Glomerular visceral epithelial cell (primary cell): Measurements from ENCODE around the gene GRM1.

ENCODE experiments used
- DNase-seq: peaks from one replicate; pipeline ENCODE4 v3.0.0-alpha.2; 2016; ENCODE audit errors: extremely low spot score

Gene GRM1

DNA sequence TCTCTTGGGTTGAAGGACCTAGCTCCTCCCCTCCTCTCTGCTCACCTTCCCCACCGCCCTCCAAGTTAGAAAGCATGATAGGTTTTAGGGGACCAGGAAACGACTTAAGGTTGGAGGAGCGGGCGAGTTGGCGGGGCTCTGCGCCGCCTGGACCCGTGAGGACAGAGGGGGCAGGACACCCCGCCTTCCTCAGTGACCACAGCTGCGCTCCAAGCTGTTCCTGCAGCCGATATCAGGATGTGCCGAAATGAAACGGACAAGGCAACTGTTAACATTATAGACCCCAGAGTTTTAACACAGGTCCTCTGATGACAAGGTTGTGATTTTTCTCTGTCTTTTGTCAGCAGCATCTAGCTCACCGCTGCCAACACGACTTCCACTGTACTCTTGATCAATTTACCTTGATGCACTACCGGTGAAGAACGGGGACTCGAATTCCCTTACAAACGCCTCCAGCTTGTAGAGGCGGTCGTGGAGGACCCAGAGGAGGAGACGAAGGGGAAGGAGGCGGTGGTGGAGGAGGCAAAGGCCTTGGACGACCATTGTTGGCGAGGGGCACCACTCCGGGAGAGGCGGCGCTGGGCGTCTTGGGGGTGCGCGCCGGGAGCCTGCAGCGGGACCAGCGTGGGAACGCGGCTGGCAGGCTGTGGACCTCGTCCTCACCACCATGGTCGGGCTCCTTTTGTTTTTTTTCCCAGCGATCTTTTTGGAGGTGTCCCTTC, at the start of gene GRM1:
Gene GRM1 (plus strand): TSS at position 212 of the 722 bp plus-strand sequence. CDS start 456 bp downstream, at position 668.
- no peak for DNase-seq

DNA sequence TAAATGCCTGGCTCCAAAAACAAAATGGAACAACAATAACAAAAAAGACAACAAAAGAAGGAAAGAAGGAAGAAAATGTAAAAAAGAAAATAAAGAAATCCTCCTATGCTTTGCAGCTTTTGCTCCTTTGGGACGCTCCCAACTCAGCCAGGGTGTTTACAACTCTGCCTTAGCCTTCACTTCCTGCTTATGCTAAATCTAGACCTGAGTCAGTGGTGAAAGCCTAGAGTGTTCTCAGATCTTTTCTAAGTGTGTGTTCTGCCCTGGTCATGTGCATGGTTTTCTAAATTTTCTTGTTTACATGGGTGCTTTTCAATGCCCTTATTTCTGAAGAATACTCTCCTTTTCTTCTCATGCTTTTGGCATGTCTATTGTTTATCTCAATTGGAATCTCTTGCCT, 19.5 kb upstream of the GRM1 start:
- DNase-seq: no peak

DNA sequence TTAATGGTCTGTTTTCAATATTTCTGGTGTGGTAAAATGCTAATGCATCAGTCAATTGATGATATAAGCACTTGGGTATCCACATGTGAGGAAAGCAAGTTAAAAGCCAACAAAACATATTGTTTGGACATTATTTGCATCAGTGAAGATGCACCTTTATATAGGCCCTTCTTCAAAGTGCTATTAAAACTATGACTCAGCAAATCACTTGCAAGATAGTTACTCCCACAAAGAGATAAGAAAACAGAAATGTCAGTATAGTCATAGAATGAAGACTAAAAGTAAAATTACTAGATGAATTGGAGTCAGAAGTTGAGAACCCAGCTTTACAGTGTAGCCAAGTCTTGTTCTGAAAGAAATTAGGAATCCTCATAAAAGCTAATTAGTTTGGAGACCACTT, 14.6 kb upstream of the GRM1 start:
- DNase-seq: no peak

DNA sequence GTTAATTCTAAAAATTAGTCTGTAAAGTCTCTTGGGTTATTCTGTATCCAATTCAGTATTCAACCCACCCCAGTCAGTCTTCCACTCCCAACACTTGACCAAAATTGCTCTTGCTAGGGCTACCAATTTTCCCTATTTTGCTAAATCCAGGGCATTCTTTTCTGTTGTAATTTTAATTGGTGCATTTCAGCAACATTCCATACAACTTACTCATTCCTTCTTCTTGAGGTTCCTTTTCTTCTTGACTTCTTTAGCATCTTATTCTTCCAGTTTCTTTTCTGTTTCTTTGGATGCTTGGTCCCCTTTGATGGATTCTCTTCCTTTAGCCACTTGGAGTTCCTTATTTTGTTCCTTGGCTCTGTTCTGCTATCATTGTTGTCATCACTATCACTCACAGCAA, 11.2 kb upstream of the GRM1 start:
- no peak for DNase-seq

DNA sequence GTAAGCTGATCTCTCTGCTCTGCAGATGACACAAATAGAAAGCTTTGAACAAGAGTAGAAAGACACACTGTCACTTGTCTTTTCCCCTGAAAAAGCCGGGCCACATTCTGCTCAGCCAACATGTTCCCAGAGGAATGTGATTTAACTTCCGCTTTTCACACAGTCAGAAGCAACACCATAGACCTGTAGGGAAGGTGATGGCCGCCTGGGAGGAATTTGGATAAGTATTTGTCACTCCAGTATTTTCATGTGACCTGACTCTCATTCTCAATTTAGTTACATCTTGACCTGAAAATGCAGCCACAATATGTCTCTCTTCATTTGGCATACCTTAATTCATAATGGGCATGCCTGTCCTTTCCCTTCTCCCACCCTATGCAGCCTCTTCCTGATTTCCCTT, 2.0 kb upstream of the GRM1 start:
- no peak for DNase-seq

DNA sequence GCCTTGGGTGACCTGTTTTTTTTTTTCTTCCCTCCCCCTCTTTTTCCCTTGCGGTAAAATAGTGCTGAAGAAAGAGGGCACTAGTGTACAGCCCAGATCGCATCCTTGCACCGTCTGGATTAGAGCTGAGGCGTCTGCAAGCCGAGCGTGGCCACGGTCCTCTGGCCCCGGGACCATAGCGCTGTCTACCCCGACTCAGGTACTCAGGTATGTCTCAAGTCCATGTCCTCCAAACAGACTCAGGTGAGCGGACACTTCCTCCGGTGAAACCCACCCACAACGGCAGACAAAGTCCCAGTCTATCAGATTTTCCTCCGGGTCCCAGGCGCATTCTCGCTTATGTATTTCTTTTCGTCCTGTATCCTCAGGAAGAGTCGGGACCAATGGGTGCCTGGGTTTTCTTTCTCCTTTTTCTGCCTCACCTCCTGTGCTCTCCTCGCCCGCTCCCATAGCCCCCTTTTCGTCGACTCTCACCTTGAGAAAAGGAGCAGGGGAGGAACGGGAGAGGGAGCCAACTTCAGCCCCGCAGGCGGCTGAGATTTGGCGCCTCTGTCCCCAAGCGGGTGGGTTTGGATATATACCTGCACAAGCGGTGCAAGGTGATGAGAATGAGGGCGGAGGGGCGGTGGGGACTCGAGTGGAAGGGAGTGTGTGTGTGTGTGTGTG, 1.1 kb upstream of the GRM1 start:
- no peak for DNase-seq

DNA sequence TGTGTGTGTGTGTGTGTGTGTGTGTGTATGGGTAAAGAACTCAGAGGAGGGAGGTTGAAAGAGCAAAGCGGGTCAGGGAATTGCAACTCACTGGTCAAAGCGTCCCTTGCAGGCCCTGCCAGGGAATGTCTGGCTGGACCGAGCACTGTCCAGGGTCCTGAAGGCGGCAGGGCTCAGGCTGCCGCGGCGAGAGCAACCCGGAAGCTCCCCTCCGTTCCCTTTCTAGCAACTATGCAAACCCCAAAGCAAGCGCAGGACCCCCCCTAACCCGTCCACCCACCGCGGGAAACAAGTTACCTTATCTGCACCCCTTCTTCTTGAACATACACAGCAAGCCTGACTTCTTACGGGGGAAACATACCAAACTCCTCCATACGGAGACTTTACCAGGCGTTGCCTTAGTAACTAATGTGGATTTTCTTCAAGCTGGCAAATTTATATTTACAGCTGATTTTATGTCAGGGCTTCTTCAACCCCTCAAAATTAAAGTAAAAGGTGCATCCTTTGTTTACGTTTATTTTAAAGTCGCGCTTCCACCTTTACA, 538 bp upstream of the GRM1 start:
- DNase-seq: peak; percentile 57

DNA sequence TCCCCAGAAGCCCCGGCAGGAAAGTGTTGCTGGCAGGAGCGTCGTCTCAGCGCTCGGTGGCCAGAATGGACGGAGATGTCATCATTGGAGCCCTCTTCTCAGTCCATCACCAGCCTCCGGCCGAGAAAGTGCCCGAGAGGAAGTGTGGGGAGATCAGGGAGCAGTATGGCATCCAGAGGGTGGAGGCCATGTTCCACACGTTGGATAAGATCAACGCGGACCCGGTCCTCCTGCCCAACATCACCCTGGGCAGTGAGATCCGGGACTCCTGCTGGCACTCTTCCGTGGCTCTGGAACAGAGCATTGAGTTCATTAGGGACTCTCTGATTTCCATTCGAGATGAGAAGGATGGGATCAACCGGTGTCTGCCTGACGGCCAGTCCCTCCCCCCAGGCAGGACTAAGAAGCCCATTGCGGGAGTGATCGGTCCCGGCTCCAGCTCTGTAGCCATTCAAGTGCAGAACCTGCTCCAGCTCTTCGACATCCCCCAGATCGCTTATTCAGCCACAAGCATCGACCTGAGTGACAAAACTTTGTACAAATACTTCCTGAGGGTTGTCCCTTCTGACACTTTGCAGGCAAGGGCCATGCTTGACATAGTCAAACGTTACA, 817 bp downstream of the GRM1 start:
- no peak for DNase-seq

DNA sequence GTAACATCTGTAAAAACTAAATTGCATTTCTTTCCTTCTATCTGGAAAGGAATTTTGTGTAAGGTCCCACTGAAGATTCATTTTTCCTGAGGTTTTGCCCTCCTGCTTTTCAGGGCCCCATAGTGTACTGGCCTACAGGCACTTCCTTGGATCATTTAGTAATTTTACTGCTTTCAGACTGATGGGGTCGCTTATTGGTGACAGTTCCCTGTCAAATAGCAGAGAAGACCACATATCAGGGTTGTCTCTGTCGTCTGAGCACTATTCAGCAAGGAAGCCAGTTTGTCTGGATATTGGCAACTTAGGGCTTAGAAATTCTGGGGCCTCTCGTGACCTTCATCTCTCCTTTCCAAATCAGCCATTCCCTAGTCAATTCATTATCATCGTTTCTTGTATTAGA, 3.5 kb downstream of the GRM1 start:
- DNase-seq: no peak

DNA sequence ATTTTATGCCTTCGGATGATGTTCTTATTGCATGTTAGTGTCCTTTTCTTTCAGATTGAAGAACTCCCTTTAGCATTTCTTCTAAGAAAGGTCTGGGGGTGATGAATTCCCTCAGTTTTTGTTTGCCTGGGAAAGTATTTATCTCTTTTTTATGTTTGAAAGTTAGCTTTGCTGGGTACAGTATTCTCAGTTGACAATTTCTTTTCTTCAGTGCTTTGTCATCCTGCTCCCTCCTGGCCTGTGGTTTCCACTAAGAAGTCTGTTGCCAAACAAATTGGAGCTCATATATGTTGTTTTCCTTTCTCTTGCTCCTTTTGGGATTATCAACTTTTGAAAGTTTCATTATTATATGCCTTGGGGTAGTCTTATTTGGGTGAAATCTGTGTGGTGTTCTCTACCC, 11.5 kb downstream of the GRM1 start:
- no peak for DNase-seq

DNA sequence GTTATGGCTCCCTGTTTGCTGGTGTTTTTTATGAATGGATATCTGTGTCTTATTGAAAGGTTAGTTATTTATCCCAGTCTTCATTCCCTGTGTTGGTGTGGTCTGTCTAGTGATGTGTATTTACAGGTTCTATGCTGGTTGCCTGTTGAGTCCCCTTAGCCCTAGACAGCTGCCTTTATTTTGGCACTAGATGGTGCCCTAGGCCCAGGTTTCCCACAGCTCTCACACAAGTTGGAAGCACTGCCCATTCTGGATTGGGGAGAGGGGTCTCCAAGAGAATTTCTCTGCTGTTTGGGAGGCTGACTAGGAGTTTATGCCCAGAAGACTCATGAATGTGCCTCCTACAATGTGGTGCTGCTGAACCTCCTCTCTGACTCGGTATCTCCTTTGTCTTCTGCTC, 12.4 kb downstream of the GRM1 start:
- no peak for DNase-seq

DNA sequence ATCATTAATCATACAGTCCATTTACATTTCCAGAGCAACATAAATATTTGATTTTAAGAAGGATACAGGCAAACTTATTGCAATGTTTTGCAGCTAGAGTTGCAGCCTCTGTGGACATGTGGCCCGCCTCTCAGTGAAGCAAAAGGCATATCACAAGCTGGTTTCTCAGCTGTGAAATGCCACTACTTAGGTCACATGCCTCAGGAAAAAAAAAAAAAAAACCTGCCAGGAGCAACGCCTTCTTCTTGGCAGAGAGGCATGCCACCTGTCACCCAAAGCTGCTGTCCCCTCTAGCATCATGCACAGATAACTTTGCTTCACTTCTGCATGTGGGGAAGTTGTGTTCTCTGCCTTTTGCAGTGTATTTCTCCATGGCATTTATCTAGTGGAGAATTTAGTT, 18.5 kb downstream of the GRM1 start:
- DNase-seq: no peak

DNA sequence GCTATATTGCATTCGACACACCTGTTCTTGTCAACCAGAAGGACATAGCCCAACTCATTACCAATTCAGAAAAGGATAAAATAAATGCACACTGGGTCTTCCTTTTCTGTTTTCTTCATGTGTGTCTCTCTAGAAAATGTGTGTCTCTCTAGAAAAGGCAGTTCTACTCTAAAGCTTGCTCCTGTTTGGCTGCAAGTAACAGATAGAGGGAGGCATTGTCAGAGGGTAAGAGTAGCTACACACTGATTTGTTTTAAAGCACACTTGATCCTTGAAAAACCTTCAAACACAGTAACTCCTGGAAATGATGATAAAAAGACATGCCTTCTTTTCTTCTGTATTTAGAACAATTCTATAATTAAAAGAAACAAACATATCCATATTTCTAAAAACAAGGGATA, 21.3 kb downstream of the GRM1 start:
- no peak for DNase-seq

DNA sequence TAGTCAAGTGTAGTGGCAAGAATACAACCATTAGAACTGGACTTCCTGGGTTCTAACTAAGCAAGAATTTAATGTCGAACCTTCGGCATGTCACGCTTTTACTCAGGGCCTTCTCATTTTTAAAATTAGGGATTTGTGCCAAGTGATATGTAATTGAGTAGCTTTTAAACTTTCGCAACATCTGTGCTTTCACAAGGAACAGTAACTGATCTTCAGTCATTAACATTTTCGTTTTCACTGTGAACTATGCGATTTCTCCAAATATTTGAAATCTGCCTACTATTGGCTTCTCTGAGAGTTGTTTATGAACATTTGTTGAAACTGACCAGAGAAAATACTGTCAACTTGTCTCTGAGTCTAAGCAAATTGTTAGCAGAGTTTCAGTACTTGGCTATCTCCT, 27.6 kb downstream of the GRM1 start:
- no peak for DNase-seq

DNA sequence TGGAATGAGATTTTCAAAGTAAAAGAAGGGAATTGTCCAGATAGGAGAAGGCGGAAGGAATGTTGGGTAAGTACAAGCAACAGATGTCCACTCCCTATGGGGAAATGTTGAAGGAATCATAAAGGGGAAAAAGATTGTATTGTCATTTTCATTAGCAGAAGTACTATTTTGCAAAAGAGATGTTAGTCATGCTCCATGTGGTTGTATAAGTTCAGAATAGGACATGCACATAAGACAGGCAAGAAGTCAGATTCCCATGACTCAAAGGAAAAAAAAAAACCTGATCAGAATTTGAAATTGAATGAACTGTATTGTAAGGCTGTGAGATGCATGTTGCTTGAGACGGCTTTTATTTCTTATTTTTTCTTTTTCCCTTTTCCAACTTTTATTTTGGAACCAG, 36.8 kb downstream of the GRM1 start:
- DNase-seq: no peak

DNA sequence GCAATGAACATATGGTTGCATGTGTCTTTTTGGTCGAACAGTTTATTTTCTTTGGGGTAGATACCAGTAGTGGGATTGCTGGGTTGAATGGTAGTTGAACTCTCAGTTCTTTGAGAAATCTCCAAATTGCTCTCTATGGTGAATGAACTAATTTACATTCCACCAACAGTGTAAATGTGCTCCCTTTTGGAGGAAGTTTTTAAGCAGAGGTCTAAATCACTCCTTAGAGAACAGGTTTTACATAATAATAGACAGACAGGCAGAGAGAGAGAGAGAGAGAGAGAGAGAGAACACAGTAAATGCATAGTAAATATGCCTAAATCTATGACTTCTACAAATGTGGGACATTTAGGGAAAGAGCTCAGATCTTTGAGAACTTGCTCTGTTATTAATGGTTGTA, 37.6 kb downstream of the GRM1 start:
- no peak for DNase-seq

DNA sequence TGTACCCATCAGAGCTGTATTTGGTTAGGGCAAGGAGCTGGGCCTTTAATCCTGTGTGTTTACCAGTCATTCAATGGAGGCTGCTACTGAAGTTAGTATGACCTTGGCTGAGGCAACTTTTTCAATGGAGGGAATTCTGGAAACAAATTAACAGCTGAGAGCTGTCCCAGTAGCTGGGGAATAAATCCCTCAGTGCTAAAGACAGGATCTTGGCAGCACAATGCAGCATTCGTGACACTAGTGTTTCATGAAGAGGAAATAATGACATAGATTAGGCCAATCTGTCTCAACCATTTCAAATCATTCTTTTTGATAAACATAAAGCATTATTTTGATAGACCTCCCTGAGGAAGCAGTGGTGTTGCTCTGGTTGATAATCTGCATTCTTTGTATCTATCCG, 42.9 kb downstream of the GRM1 start:
- no peak for DNase-seq

DNA sequence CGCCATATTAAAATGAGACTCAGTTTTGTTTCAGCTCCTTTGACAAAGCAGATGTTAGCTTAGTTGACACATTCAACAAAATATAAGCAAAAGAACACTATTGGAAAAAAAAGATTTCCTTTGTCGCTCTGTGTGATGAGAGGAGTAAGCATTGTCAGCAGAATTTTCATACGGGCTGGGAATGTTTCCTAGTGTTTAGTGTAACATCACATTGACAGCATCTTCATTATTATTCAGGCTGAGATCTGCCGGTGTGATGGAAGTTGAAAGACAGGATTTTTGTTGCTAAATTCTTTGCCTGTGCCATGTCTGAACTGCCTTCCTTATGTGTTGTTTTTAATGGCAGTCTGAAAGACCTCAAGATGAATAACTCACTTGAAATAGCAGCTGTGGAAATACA, 49.1 kb downstream of the GRM1 start:
- no peak for DNase-seq

DNA sequence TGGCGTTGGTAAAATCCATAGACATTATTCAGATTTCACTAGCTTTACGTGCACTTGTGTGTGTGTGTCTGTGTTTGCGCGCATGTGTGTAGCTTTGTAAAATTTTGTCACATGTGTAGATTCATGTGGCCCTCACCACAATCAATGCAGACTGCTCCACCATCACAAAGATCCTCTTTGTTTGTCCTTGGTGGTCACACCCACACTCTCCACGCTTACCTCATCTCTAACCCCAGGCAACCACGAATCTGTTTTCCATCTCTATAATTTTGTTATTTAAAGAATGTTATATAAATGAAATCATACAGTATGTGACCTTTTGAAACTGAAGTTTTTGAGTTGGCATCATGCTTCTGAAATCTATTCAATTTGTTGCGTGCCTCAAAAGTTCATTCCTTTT, 58.5 kb downstream of the GRM1 start:
- DNase-seq: no peak

DNA sequence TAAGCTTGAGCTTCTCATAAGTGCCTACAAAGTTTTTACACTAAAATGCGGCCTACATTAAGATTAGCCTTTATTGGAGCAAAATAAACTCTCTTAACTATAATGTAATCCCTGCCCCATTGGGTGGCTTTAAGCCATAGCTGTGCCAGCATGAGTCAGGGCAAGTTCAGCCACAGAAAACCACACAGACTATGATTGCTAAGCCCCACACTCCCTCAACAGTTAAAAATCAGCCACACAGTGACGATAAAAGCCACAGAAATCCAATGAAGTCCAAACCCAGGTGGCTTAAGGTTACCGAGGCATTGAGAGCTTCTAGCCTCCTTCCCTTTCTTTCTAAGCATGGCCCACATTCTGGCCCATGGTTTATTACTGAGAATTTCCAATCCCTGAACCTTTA, 61.6 kb downstream of the GRM1 start:
- peak; percentile 61 for DNase-seq

DNA sequence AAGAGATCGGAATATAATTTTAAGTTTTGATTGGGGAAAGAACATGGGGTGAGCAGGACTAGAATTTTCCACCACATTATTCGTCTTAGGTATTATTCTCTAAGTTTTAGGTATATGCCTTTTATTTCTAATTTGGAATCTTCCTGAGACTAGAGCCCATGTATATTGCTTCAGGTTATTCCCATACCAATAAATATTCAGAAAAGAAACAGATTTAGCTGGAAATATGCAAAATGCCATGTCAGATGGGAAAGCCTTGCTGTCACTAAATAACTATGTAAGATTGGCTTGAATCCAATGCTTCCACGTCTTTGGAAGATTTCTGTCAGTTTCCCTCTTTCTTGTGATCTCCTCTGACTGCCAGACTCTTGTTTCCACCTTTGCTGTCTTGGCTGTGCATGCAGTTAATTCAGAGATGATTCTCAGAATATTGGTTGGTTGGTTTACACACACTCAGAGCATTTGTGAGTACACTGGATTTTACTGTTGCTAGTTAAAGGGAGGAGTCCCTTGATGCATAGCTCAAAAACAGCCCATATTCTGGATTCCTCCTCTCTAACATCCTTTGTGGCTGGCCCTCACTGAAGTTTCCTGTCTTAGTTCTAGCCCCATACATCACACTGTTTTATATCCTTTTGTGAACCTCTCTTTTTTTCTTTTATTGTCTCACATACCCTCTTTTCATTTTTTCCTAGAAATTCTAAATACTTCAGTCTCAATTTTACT, 64.3 kb downstream of the GRM1 start:
- DNase-seq: no peak

DNA sequence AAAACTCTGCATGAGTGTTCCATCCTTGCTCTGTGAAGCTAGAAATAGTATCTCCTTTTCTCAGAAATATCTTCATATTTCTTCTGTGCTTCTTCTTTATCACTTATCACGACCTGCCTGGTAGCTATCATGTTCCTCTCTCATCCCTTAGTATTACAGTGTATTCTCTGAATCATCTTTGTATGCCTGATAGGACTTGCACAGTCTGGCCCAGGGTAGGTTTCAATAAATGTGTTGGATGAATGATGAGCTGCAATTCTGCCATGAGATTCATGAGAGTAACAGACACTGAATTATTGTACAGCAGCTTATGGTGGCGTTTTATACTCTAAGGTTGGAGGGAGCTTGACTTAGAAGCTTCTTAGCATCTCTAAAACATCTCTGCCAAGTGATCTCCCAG, 66.6 kb downstream of the GRM1 start:
- no peak for DNase-seq
